Central memory CD8-positive, alpha-beta T cell (primary cell): ENCODE results near the gene CCDC148.

Experiments used
- ATAC-seq: fragments of 150-1000 bp; cut with Tn5 transposase; replicated peaks from 2 replicates; pipeline ENCODE4 v1.10.0; 2022; ENCODE audit warnings: mild to moderate bottlenecking, moderate FRiP score, moderate number of reproducible peaks; ENCODE audit not compliant: poor library complexity, severe bottlenecking; ENCODE audit errors: extremely low read depth
- DNase-seq, 2 donors: peaks; one replicate each; pipeline ENCODE4 v3.0.0; 2021; ENCODE audit warnings: low spot score in 2 of 2
- H3K27ac Mint-ChIP-seq: one replicate; pipeline ENCODE4 v1.8.0; 2022; ENCODE audit warnings: low read depth, mild to moderate bottlenecking, moderate library complexity, mixed read lengths
- H3K27me3 Mint-ChIP-seq: one replicate; pipeline ENCODE4 v1.8.0; 2022; ENCODE audit warnings: mixed read lengths
- H3K36me3 Mint-ChIP-seq: one replicate; pipeline ENCODE4 v1.8.0; 2022; ENCODE audit warnings: mild to moderate bottlenecking, moderate library complexity, mixed read lengths; ENCODE audit not compliant: insufficient read depth
- H3K4me1 Mint-ChIP-seq: one replicate; pipeline ENCODE4 v1.8.0; 2022; ENCODE audit warnings: mixed read lengths
- H3K4me3 Mint-ChIP-seq: one replicate; pipeline ENCODE4 v1.8.0; 2022; ENCODE audit warnings: mild to moderate bottlenecking, moderate library complexity, mixed read lengths
- H3K9me3 Mint-ChIP-seq: one replicate; pipeline ENCODE4 v1.8.0; 2022; ENCODE audit warnings: mixed read lengths

The CCDC148 gene

GRCh38 chr2:158491072-158491471 is 34.5 kb upstream of the CCDC148 start:
- no peaks in the 10 kb centered on the region for H3K9me3 Mint-ChIP-seq
- H3K27me3 Mint-ChIP-seq: no peaks in the 10 kb centered on the region
- no peaks in the 10 kb centered on the region for H3K36me3 Mint-ChIP-seq
- no peak for ATAC-seq
- no peak for DNase-seq
- no peak overlapping the region for H3K27ac Mint-ChIP-seq
- H3K4me3 Mint-ChIP-seq: no peak overlapping the region
- H3K4me1 Mint-ChIP-seq: no peaks in the 10 kb centered on the region

- DNase-seq: no peak
- no peak overlapping the region for H3K4me3 Mint-ChIP-seq
- no peak for ATAC-seq
- no peak overlapping the region for H3K27ac Mint-ChIP-seq
- H3K36me3 Mint-ChIP-seq: no peaks in the 10 kb centered on the region
- H3K4me1 Mint-ChIP-seq: no peaks in the 10 kb centered on the region
- H3K27me3 Mint-ChIP-seq: no peaks in the 10 kb centered on the region
- no peaks in the 10 kb centered on the region for H3K9me3 Mint-ChIP-seq
Observed at GRCh38 chr2:158489366-158490112, 33.0 kb upstream of the CCDC148 start.

- DNase-seq: no peak
- ATAC-seq: no peak
- H3K36me3 Mint-ChIP-seq: no peaks in the 10 kb centered on the region
- no peaks in the 10 kb centered on the region for H3K27me3 Mint-ChIP-seq
- H3K9me3 Mint-ChIP-seq: no peaks in the 10 kb centered on the region
- H3K27ac Mint-ChIP-seq: no peak overlapping the region
- no peak overlapping the region for H3K4me3 Mint-ChIP-seq
- no peaks in the 10 kb centered on the region for H3K4me1 Mint-ChIP-seq
Observed at GRCh38 chr2:158488442-158489216, 32.1 kb upstream of the CCDC148 start.

GRCh38 chr2:158487419-158487818 is 30.9 kb upstream of the CCDC148 start:
- Mint-ChIP-seq H3K4me1 (no peaks in the 10 kb centered on the region), H3K27me3 (no peaks in the 10 kb centered on the region), H3K9me3 (no peaks in the 10 kb centered on the region), H3K36me3 (no peaks in the 10 kb centered on the region), H3K27ac (no peak overlapping the region), H3K4me3 (no peak overlapping the region)
- ATAC-seq: no peak
- DNase-seq: no peak

- H3K27me3 Mint-ChIP-seq: no peaks in the 10 kb centered on the region
- H3K27ac Mint-ChIP-seq: no peak overlapping the region
- H3K4me1 Mint-ChIP-seq: no peaks in the 10 kb centered on the region
- no peak overlapping the region for H3K4me3 Mint-ChIP-seq
- ATAC-seq (no peak), DNase-seq (no peak)
- H3K36me3 Mint-ChIP-seq: no peaks in the 10 kb centered on the region
- H3K9me3 Mint-ChIP-seq: no peaks in the 10 kb centered on the region
Observed at GRCh38 chr2:158486970-158487325, 30.4 kb upstream of the CCDC148 start.

GRCh38 chr2:158486150-158486969 is 29.8 kb upstream of the CCDC148 start:
- ATAC-seq: no peak
- DNase-seq: no peak
- Mint-ChIP-seq H3K4me3 (no peak overlapping the region), H3K27ac (no peak overlapping the region), H3K9me3 (no peaks in the 10 kb centered on the region), H3K27me3 (no peaks in the 10 kb centered on the region), H3K36me3 (no peaks in the 10 kb centered on the region), H3K4me1 (no peaks in the 10 kb centered on the region)

GRCh38 chr2:158484892-158485556 is 28.5 kb upstream of the CCDC148 start:
- Mint-ChIP-seq H3K27me3 (no peaks in the 10 kb centered on the region), H3K4me1 (no peaks in the 10 kb centered on the region), H3K4me3 (no peak overlapping the region), H3K27ac (no peak overlapping the region), H3K36me3 (no peaks in the 10 kb centered on the region), H3K9me3 (no peaks in the 10 kb centered on the region)
- DNase-seq (no peak), ATAC-seq (no peak)

GRCh38 chr2:158482594-158482993 is 26.0 kb upstream of the CCDC148 start:
- Mint-ChIP-seq H3K4me3 (no peak overlapping the region), H3K4me1 (peaks cover 3% of the 10 kb centered on the region), H3K27ac (no peak overlapping the region), H3K9me3 (no peaks in the 10 kb centered on the region), H3K27me3 (no peaks in the 10 kb centered on the region), H3K36me3 (no peaks in the 10 kb centered on the region)
- DNase-seq: no peak
- ATAC-seq: no peak

GRCh38 chr2:158481116-158481515 is 24.6 kb upstream of the CCDC148 start:
- ATAC-seq: no peak
- Mint-ChIP-seq H3K27ac (no peak overlapping the region), H3K4me1 (peaks cover 10% of the 10 kb centered on the region)

GRCh38 chr2:158478816-158479215 is 22.3 kb upstream of the CCDC148 start:
- ATAC-seq: no peak
- H3K4me1 Mint-ChIP-seq: peaks cover 10% of the 10 kb centered on the region
- H3K4me3 Mint-ChIP-seq: no peak overlapping the region
- no peak overlapping the region for H3K27ac Mint-ChIP-seq
- no peak for DNase-seq
- no peaks in the 10 kb centered on the region for H3K9me3 Mint-ChIP-seq
- no peaks in the 10 kb centered on the region for H3K27me3 Mint-ChIP-seq
- H3K36me3 Mint-ChIP-seq: no peaks in the 10 kb centered on the region

More at GRCh38 chr2:158481116-158481515, 24.6 kb upstream of the CCDC148 start:
- Mint-ChIP-seq H3K27me3 (no peaks in the 10 kb centered on the region), H3K36me3 (no peaks in the 10 kb centered on the region), H3K4me3 (no peak overlapping the region), H3K9me3 (no peaks in the 10 kb centered on the region)
- DNase-seq: no peak

- Mint-ChIP-seq H3K4me1 (peaks cover 10% of the 10 kb centered on the region), H3K36me3 (no peaks in the 10 kb centered on the region), H3K27me3 (no peaks in the 10 kb centered on the region), H3K27ac (no peak overlapping the region), H3K4me3 (no peak overlapping the region), H3K9me3 (no peaks in the 10 kb centered on the region)
- DNase-seq: no peak
- no peak for ATAC-seq
Observed at GRCh38 chr2:158478237-158478636, 21.7 kb upstream of the CCDC148 start.

- no peak for DNase-seq
- Mint-ChIP-seq H3K4me1 (peaks cover 10% of the 10 kb centered on the region), H3K27ac (no peak overlapping the region), H3K27me3 (no peaks in the 10 kb centered on the region), H3K36me3 (peaks cover 2% of the 10 kb centered on the region), H3K4me3 (no peak overlapping the region), H3K9me3 (no peaks in the 10 kb centered on the region)
- ATAC-seq: no peak
Observed at GRCh38 chr2:158477202-158477601, 20.6 kb upstream of the CCDC148 start.
